HepG2 (cell line): ENCODE results near the gene RMRP. TPM values are rescaled to one million over a fixed set of nuclear protein-coding genes. Genes with fewer than 3 reads are reported as not detected.

Experiments
- ATAC-seq: fragments of 200-7000 bp; cut with Tn5 transposase; 3 replicates; pipeline ENCODE4 v1.9.1; 2020; ENCODE audit warnings: mild to moderate bottlenecking, moderate library complexity
- BruUV-seq: library from RNA; stranded (reverse); fragments of 400-500 nt; replicated peaks from 2 replicates; lab custom pipeline; 2021; lab: Mats Ljungman, UMichigan
- CTCF ChIA-PET: fragments of 300-600 bp; formaldehyde crosslinking; extraction: SDS; loops from one replicate; lab custom pipeline; 2021; ENCODE audit warnings: low total read pairs, inconsistent platforms, low intra/inter-chr PET ratio; lab: Yijun Ruan, JAX
- POLR2A ChIA-PET: fragments of 350-600 bp; sonication (Branson Sonifier 250); formaldehyde crosslinking; loops from one replicate; lab custom pipeline; 2020; ENCODE audit warnings: antibody characterized with exemption, inconsistent platforms; lab: Yijun Ruan, JAX
- DNase-seq: peaks from one replicate; pipeline ENCODE4 v3.0.0-alpha.2; 2015; ENCODE audit warnings: low spot score
- FAIRE-seq: peaks from 3 replicates; lab custom pipeline; 2011; peaks lifted over from hg19 to GRCh38; lab: Jason Lieb, UNC
- H2AFZ ChIP-seq: one replicate; pipeline ENCODE4 v1.6.1; 2011; ENCODE audit warnings: low read length, inconsistent platforms
- H3K27ac ChIP-seq: fragments of 300-600 bp; 3 replicates; pipeline ENCODE4 v1.8.0; 2011; ENCODE audit warnings: mixed run types, mild to moderate bottlenecking, mixed read lengths, low read length, inconsistent platforms; ENCODE audit not compliant: insufficient read depth; ENCODE audit errors: extremely low read length
- H3K27me3 ChIP-seq, 2 experiments: fragments of 200-600 bp in 1 of 2; 2 replicates in 1 of 2; 3 replicates in 1 of 2; pipeline versions ENCODE4 v1.6.0 to v1.8.0; 2011; ENCODE audit warnings: low read length in 2 of 2, mild to moderate bottlenecking in 2 of 2, moderate library complexity in 2 of 2, inconsistent platforms in 1 of 2; ENCODE audit not compliant: insufficient read depth in 2 of 2, control insufficient read depth in 1 of 2
- H3K36me3 ChIP-seq, 2 experiments: fragments of 200-600 bp in 1 of 2; replicated peaks in 1 of 2; 2 replicates in 1 of 2; 3 replicates in 1 of 2; pipeline versions ENCODE4 v1.5.1 to v1.8.0; 2011; ENCODE audit warnings: low read length in 2 of 2, inconsistent platforms in 1 of 2; ENCODE audit not compliant: insufficient read depth in 2 of 2, control insufficient read depth in 1 of 2
- H3K4me1 ChIP-seq: 2 replicates; pipeline ENCODE4 v1.5.1; 2012; ENCODE audit warnings: low read length, inconsistent platforms; ENCODE audit not compliant: insufficient read depth
- H3K4me2 ChIP-seq: 2 replicates; pipeline ENCODE4 v1.6.0; 2011; ENCODE audit warnings: low read depth, low read length, inconsistent platforms
- H3K4me3 ChIP-seq, 3 experiments: fragments of 200-600 bp in 1 of 3; sonication (generic), shearing (Covaris generic) in 1 of 3; replicated peaks in 1 of 3; 2 replicates each; pipeline ENCODE4 v1.5.1; 2011 to 2016; ENCODE audit warnings: low read length in 3 of 3, inconsistent platforms in 2 of 3, low read depth in 2 of 3, mild to moderate bottlenecking in 2 of 3, control low read depth in 1 of 3, mixed read lengths in 1 of 3; ENCODE audit not compliant: insufficient read depth in 1 of 3
- H3K79me2 ChIP-seq: one replicate; pipeline ENCODE4 v1.6.1; 2011; ENCODE audit warnings: low read length, inconsistent platforms; ENCODE audit not compliant: insufficient read depth
- H3K9ac ChIP-seq: 2 replicates; pipeline ENCODE4 v1.6.0; 2011; ENCODE audit warnings: mild to moderate bottlenecking, low read depth, low read length, inconsistent platforms; ENCODE audit not compliant: insufficient read depth
- H3K9me3 ChIP-seq: 2 replicates; pipeline ENCODE4 v1.5.1; 2012; ENCODE audit warnings: mild to moderate bottlenecking, low read length
- H4K20me1 ChIP-seq: 2 replicates; pipeline ENCODE4 v1.6.0; 2011; ENCODE audit warnings: inconsistent platforms, mild to moderate bottlenecking, low read length, moderate library complexity; ENCODE audit not compliant: insufficient read depth
- CENPX ChIP-seq: sonication (generic); formaldehyde crosslinking; IDR thresholded peaks from 2 replicates; pipeline ENCODE4 v1.9.0; 2021; ENCODE audit warnings: mild to moderate bottlenecking, missing genetic modification reagents, moderate library complexity
- CHD2 ChIP-seq: IDR thresholded peaks from 2 replicates; pipeline ENCODE4 v1.6.1; 2011; ENCODE audit warnings: low read depth, low read length, improper control_type of control experiment
- FIP1L1 ChIP-seq: fragments of 200-400 bp; formaldehyde crosslinking; IDR thresholded peaks from 2 replicates; pipeline ENCODE4 v1.6.1; 2018; ENCODE audit warnings: low read depth, mild to moderate bottlenecking, low read length, moderate library complexity, borderline replicate concordance; ENCODE audit not compliant: insufficient read depth
- HDAC2 ChIP-seq: sonication (generic); formaldehyde crosslinking; IDR thresholded peaks from 2 replicates; pipeline ENCODE4 v1.4.0; 2020; ENCODE audit warnings: missing genetic modification reagents
- HMG20B ChIP-seq: conservative IDR thresholded peaks from 2 replicates; pipeline ENCODE4 v1.6.1; 2016; ENCODE audit warnings: missing genetic modification reagents, missing compliant biosample characterization
- JARID2 ChIP-seq: sonication (generic); formaldehyde crosslinking; IDR thresholded peaks from 2 replicates; pipeline ENCODE4 v1.8.1; 2023; ENCODE audit warnings: missing genetic modification reagents, inconsistent platforms; ENCODE audit not compliant: insufficient replicate concordance
- SOX5 ChIP-seq: IDR thresholded peaks from 2 replicates; pipeline ENCODE4 v1.6.1; 2016; ENCODE audit warnings: borderline replicate concordance
- ZMYM4 ChIP-seq: sonication (generic); formaldehyde crosslinking; IDR thresholded peaks from 2 replicates; pipeline ENCODE4 v1.8.1; 2023; ENCODE audit warnings: mild to moderate bottlenecking, missing genetic modification reagents
- ZNF383 ChIP-seq: sonication (generic); formaldehyde crosslinking; IDR thresholded peaks from 2 replicates; pipeline ENCODE4 v1.4.0; 2020; ENCODE audit warnings: missing genetic modification reagents, mild to moderate bottlenecking, borderline replicate concordance
- ZNF44 ChIP-seq: sonication (generic); formaldehyde crosslinking; IDR thresholded peaks from 2 replicates; pipeline ENCODE4 v1.5.1; 2020; ENCODE audit warnings: mild to moderate bottlenecking, missing genetic modification reagents
- ZNF468 ChIP-seq: sonication (generic); formaldehyde crosslinking; IDR thresholded peaks from 2 replicates; pipeline ENCODE4 v1.8.0; 2022; ENCODE audit warnings: mild to moderate bottlenecking, moderate library complexity, missing genetic modification reagents
- ZNF484 ChIP-seq: sonication (generic); formaldehyde crosslinking; IDR thresholded peaks from 2 replicates; pipeline ENCODE4 v1.5.1; 2020; ENCODE audit warnings: mild to moderate bottlenecking, low read depth, missing genetic modification reagents, borderline replicate concordance
- ZNF496 ChIP-seq: sonication (generic); formaldehyde crosslinking; IDR thresholded peaks from 2 replicates; pipeline ENCODE4 v1.8.1; 2023; ENCODE audit warnings: mild to moderate bottlenecking, moderate library complexity, missing genetic modification reagents; ENCODE audit not compliant: insufficient replicate concordance
- WGBS: methylation state at CpG from one replicate; pipeline ENCODE4 v1.1.6; 2017; ENCODE audit warnings: low lambda C conversion rate; 5-methylcytosine and 5-hydroxymethylcytosine counted together
- in situ Hi-C: cut with HindIII; loops from 2 replicates; pipeline ENCODE4 v1.10.0; 2017; ENCODE audit warnings: low pct_unique_long_range_greater_than_20kb; ENCODE audit not compliant: extremely low pct_ligation_motif_present
- intact Hi-C: fragments of 100-400 bp; cut with micrococcal nuclease; formaldehyde crosslinking; loops from one replicate; pipeline ENCODE4 v1.10.0; 2022; ENCODE audit not compliant: unreplicated experiment
- polyA plus RNA-seq, 8 experiments: library from polyadenylated mRNA; depleted of rRNA in 3 of 8; stranded (reverse) in 7 of 8; unstranded in 1 of 8; fragments of >200 nt; fragmentation: Illumina TruSeq in 4 of 8; extraction: Trizol in 4 of 8; gene quantifications; 2 replicates each; pipeline versions ENCODE4 v1.2.1 to v1.2.3, GENCODE V29; 2011 to 2016; ENCODE audit warnings: low read depth in 4 of 8, missing spikeins in 1 of 8, mixed read lengths in 1 of 8; ENCODE audit not compliant: insufficient read depth in 1 of 8
- total RNA-seq, 5 experiments: library from RNA; depleted of rRNA; stranded (reverse); fragments of >200 nt; fragmentation: Illumina TruSeq; extraction: Trizol; gene quantifications; 2 replicates each; pipeline ENCODE4 v1.2.3, GENCODE V29; 2016; ENCODE audit warnings: low read depth in 1 of 5
- TF ChIP-seq, protein P1 (sequence below): sonication (generic); formaldehyde crosslinking; IDR thresholded peaks from 2 replicates; pipeline ENCODE4 v1.4.0; 2020; ENCODE audit warnings: missing genetic modification reagents
- TF ChIP-seq, protein P2 (sequence below): sonication (generic); formaldehyde crosslinking; IDR thresholded peaks from 2 replicates; pipeline ENCODE4 v1.4.0; 2020; ENCODE audit warnings: missing genetic modification reagents
- TF ChIP-seq, protein P3 (sequence below): sonication (generic); formaldehyde crosslinking; IDR thresholded peaks from 2 replicates; pipeline ENCODE4 v1.4.0; 2020; ENCODE audit warnings: missing genetic modification reagents
- TF ChIP-seq, protein P4 (sequence below): IDR thresholded peaks from 2 replicates; pipeline ENCODE4 v1.6.1; 2016; ENCODE audit warnings: mild to moderate bottlenecking

The RMRP gene
- total and polyA plus RNA-seq, 2 of the 13 experiments (the other 11 are each of a cell fraction or from before 2014, with no cell fraction given), result 51.4 to 4,025 TPM

DNA sequence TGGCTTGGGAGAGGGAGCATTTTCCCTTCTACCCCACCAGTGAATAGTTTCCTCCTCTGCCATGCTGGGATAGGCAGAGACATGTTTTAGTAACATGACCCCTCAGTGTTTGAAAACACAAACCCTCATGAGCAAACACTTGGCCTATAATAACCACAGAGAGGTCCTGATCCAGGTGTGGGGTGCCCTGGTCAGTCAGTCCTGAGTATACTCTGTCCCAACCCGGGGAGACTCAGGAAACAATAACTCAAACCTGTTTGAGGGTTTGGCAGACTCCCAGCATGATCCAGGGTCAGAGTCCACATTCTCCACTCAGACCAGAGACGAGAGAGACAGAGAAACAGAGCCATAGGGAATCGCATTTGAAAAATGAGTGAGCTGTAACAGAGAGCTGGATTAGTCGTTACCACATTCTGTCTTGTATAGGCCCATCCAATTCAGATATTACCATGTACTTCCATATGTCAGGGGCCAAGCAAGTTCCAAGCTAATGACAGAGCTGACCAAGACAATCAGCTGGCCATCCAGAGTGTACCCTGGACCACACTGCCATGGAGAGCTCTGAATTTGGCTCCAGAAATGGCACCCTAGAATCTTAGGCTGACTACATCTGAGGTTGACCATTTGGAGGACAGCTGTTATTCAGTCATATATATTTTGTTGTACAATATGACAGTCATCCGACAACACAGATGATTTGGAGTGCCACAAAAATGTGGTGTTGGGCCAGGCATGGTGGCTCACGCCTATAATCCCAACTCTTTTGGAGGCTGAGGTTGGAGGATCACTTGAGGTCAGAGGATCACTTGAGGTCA is 11.7 kb upstream of the RMRP start:
- 30% methylated on average over 6 of the region's 6 CpGs for WGBS
- in situ Hi-C loops (loop anchor here (5.0 kb wide), 1 partner anchor 58 kb away; no protein-coding TSS in a partner anchor), intact Hi-C loops (loop anchor here (1.0 kb wide), 2 partner anchors 11 to 22 kb away; partner anchors contain the start of genes CCDC107 and RMRP)
- no peaks in the 10 kb centered on the region for H3K36me3 ChIP-seq
- peak overlapping the region; percentile 15 for H2AFZ ChIP-seq
- peak; percentile 98 for DNase-seq
- peak; percentile 100 for FAIRE-seq
- H3K27ac ChIP-seq, result peak overlapping the region; percentile 69
- H3K9ac ChIP-seq, result peak overlapping the region; percentile 37
- peaks cover 3% of the 10 kb centered on the region for H3K79me2 ChIP-seq
- ATAC-seq, result peak; percentile 81
- ChIA-PET POLR2A (interaction anchor here (0.9 to 3.3 kb wide), 14 partner anchors 8 to 145 kb away, joined by 3 to 29 read pairs (median 6); partner anchors contain the start of genes CCDC107, CREB3, HINT2 and RMRP), CTCF (no interaction called here)
- H3K4me3 ChIP-seq, result peak overlapping the region in 1 of 3 experiments; percentile 13; a peak in 1 of 6 replicates
- no peaks in the 10 kb centered on the region for H4K20me1 ChIP-seq
- H3K4me2 ChIP-seq, result peak overlapping the region; percentile 69
- BruUV-seq, result no TSS peak
- peaks cover 77% of the 10 kb centered on the region for H3K4me1 ChIP-seq
- no peaks in the 10 kb centered on the region for H3K9me3 ChIP-seq
- no peaks in the 10 kb centered on the region for H3K27me3 ChIP-seq
- TF ChIP-seq HMG20B (CRISPR knock-in tag) (peak; percentile 86), ZNF496 (CRISPR knock-in tag) (no peak), ZNF484 (no peak), CHD2 (no peak), SOX5 (CRISPR knock-in tag) (peak; percentile 82), ZMYM4 (CRISPR knock-in tag) (peak; percentile 60), FIP1L1 (no peak), HDAC2 (CRISPR knock-in tag) (peak; percentile 74), JARID2 (CRISPR knock-in tag) (no peak), ZNF468 (CRISPR knock-in tag) (no peak), CENPX (no peak), ZNF383 (no peak), ZNF44 (CRISPR knock-in tag) (no peak)
- TF ChIP-seq, protein P1, sequence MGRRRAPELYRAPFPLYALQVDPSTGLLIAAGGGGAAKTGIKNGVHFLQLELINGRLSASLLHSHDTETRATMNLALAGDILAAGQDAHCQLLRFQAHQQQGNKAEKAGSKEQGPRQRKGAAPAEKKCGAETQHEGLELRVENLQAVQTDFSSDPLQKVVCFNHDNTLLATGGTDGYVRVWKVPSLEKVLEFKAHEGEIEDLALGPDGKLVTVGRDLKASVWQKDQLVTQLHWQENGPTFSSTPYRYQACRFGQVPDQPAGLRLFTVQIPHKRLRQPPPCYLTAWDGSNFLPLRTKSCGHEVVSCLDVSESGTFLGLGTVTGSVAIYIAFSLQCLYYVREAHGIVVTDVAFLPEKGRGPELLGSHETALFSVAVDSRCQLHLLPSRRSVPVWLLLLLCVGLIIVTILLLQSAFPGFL (CRISPR knock-in tag), result no peak
- TF ChIP-seq, protein P2, sequence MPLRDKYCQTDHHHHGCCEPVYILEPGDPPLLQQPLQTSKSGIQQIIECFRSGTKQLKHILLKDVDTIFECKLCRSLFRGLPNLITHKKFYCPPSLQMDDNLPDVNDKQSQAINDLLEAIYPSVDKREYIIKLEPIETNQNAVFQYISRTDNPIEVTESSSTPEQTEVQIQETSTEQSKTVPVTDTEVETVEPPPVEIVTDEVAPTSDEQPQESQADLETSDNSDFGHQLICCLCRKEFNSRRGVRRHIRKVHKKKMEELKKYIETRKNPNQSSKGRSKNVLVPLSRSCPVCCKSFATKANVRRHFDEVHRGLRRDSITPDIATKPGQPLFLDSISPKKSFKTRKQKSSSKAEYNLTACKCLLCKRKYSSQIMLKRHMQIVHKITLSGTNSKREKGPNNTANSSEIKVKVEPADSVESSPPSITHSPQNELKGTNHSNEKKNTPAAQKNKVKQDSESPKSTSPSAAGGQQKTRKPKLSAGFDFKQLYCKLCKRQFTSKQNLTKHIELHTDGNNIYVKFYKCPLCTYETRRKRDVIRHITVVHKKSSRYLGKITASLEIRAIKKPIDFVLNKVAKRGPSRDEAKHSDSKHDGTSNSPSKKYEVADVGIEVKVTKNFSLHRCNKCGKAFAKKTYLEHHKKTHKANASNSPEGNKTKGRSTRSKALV, result no peak
- TF ChIP-seq, protein P3, sequence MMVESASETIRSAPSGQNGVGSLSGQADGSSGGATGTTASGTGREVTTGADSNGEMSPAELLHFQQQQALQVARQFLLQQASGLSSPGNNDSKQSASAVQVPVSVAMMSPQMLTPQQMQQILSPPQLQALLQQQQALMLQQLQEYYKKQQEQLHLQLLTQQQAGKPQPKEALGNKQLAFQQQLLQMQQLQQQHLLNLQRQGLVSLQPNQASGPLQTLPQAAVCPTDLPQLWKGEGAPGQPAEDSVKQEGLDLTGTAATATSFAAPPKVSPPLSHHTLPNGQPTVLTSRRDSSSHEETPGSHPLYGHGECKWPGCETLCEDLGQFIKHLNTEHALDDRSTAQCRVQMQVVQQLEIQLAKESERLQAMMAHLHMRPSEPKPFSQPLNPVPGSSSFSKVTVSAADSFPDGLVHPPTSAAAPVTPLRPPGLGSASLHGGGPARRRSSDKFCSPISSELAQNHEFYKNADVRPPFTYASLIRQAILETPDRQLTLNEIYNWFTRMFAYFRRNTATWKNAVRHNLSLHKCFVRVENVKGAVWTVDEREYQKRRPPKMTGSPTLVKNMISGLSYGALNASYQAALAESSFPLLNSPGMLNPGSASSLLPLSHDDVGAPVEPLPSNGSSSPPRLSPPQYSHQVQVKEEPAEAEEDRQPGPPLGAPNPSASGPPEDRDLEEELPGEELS (CRISPR knock-in tag), result peak; percentile 65
- TF ChIP-seq, protein P4, sequence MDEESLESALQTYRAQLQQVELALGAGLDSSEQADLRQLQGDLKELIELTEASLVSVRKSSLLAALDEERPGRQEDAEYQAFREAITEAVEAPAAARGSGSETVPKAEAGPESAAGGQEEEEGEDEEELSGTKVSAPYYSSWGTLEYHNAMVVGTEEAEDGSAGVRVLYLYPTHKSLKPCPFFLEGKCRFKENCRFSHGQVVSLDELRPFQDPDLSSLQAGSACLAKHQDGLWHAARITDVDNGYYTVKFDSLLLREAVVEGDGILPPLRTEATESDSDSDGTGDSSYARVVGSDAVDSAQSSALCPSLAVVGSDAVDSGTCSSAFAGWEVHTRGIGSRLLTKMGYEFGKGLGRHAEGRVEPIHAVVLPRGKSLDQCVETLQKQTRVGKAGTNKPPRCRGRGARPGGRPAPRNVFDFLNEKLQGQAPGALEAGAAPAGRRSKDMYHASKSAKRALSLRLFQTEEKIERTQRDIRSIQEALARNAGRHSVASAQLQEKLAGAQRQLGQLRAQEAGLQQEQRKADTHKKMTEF (CRISPR knock-in tag), result peak; percentile 66
